OCI-LY1 (cell line): ENCODE measurements around the gene PRLHR.

Experiments
- CTCF ChIP-seq: fragments of 200-600 bp; sonication (generic), shearing (Covaris generic); IDR thresholded peaks from 2 replicates; pipeline ENCODE4 v1.5.1; 2017; ENCODE audit warnings: mild to moderate bottlenecking, antibody characterized with exemption, low read length, moderate library complexity, mixed read lengths
- EZH2 ChIP-seq: fragments of 200-600 bp; sonication (generic), shearing (Covaris generic); IDR thresholded peaks from 2 replicates; pipeline ENCODE4 v1.8.0; 2017; ENCODE audit warnings: borderline replicate concordance, mixed run types, mild to moderate bottlenecking, antibody characterized with exemption, low read length, moderate library complexity, mixed read lengths

- TF ChIP-seq CTCF (no peak), EZH2 (no peak)
These were observed 14.1 kb downstream of the PRLHR start for GRCh38 chr10:118581340-118581739.
